IPS-20b (cell line): ENCODE data around the gene OXTR.

Experiments used
- H3K27ac ChIP-seq: one replicate; pipeline ENCODE4 v1.5.1; 2013; ENCODE audit warnings: low read length
- H3K27me3 ChIP-seq: 2 replicates; pipeline ENCODE4 v1.6.1; 2013; ENCODE audit warnings: mild to moderate bottlenecking, low read length, inconsistent platforms; ENCODE audit not compliant: insufficient read depth
- H3K36me3 ChIP-seq: 2 replicates; pipeline ENCODE4 v1.6.1; 2013; ENCODE audit warnings: low read depth, mild to moderate bottlenecking, inconsistent platforms, low read length, moderate library complexity; ENCODE audit not compliant: insufficient read depth
- H3K4me1 ChIP-seq: 2 replicates; pipeline ENCODE4 v1.6.1; 2013; ENCODE audit warnings: mild to moderate bottlenecking, control low read depth, inconsistent platforms, low read length, moderate library complexity; ENCODE audit not compliant: insufficient read depth
- H3K4me3 ChIP-seq: 2 replicates; pipeline ENCODE4 v1.5.1; 2013; ENCODE audit warnings: mild to moderate bottlenecking, low read length, inconsistent platforms
- H3K9ac ChIP-seq: 2 replicates; pipeline ENCODE4 v1.6.1; 2013; ENCODE audit warnings: low read depth, mild to moderate bottlenecking, inconsistent platforms, low read length, moderate library complexity
- H3K9me3 ChIP-seq: 2 replicates; pipeline ENCODE4 v1.6.1; 2013; ENCODE audit warnings: mild to moderate bottlenecking, low read depth, low read length, inconsistent platforms; ENCODE audit not compliant: insufficient read depth

Gene OXTR

GRCh38 chr3:8769088-8769822 lies at the start of gene OXTR:
Gene OXTR (minus strand): TSS chr3:8769613. CDS start chr3:8768187, 1,426 bp downstream.
- peaks cover 25% of the 10 kb centered on the region for H3K4me1 ChIP-seq
- peaks cover 64% of the 10 kb centered on the region for H3K27me3 ChIP-seq
- peak within 1 kb of the TSS; percentile 65 for H3K4me3 ChIP-seq
- H3K36me3 ChIP-seq, result no peaks in the 10 kb centered on the region
- no peak within 1 kb of the TSS for H3K9ac ChIP-seq
- no peaks in the 10 kb centered on the region for H3K9me3 ChIP-seq
- H3K27ac ChIP-seq, result no peak within 1 kb of the TSS

GRCh38 chr3:8817486-8817885 lies 48.1 kb upstream of the OXTR start:
- H3K4me1 ChIP-seq, result no peaks in the 10 kb centered on the region
- H3K4me3 ChIP-seq, result no peak overlapping the region
- H3K9me3 ChIP-seq, result peaks cover 19% of the 10 kb centered on the region
- H3K27me3 ChIP-seq, result no peaks in the 10 kb centered on the region
- no peak overlapping the region for H3K9ac ChIP-seq
- no peak overlapping the region for H3K27ac ChIP-seq
- no peaks in the 10 kb centered on the region for H3K36me3 ChIP-seq

- H3K4me1 ChIP-seq, result no peaks in the 10 kb centered on the region
- no peak overlapping the region for H3K9ac ChIP-seq
- peaks cover 19% of the 10 kb centered on the region for H3K9me3 ChIP-seq
- H3K36me3 ChIP-seq, result no peaks in the 10 kb centered on the region
- H3K4me3 ChIP-seq, result no peak overlapping the region
- H3K27me3 ChIP-seq, result no peaks in the 10 kb centered on the region
- H3K27ac ChIP-seq, result no peak overlapping the region
Observed at GRCh38 chr3:8816106-8816505, 46.7 kb upstream of the OXTR start.

GRCh38 chr3:8813411-8813810 lies 44.0 kb upstream of the OXTR start:
- Histone ChIP-seq H3K27ac (no peak overlapping the region), H3K9ac (no peak overlapping the region), H3K36me3 (no peaks in the 10 kb centered on the region), H3K27me3 (no peaks in the 10 kb centered on the region), H3K4me3 (no peak overlapping the region), H3K9me3 (peaks cover 5% of the 10 kb centered on the region; the same call in 1 of the 2 replicates), H3K4me1 (no peaks in the 10 kb centered on the region)

GRCh38 chr3:8810561-8810960 lies 41.1 kb upstream of the OXTR start:
- H3K27me3 ChIP-seq, result no peaks in the 10 kb centered on the region
- H3K4me3 ChIP-seq, result no peak overlapping the region
- no peaks in the 10 kb centered on the region for H3K36me3 ChIP-seq
- H3K9me3 ChIP-seq, result no peaks in the 10 kb centered on the region
- H3K4me1 ChIP-seq, result no peaks in the 10 kb centered on the region
- no peak overlapping the region for H3K27ac ChIP-seq
- H3K9ac ChIP-seq, result no peak overlapping the region

GRCh38 chr3:8805774-8806173 lies 36.4 kb upstream of the OXTR start:
- Histone ChIP-seq H3K27me3 (no peaks in the 10 kb centered on the region), H3K9me3 (peaks cover 1% of the 10 kb centered on the region), H3K27ac (no peak overlapping the region), H3K36me3 (no peaks in the 10 kb centered on the region), H3K4me1 (no peaks in the 10 kb centered on the region), H3K9ac (no peak overlapping the region), H3K4me3 (no peak overlapping the region)

GRCh38 chr3:8802256-8802655 lies 32.8 kb upstream of the OXTR start:
- Histone ChIP-seq H3K27ac (no peak overlapping the region), H3K9me3 (peaks cover 11% of the 10 kb centered on the region), H3K4me3 (no peak overlapping the region), H3K27me3 (no peaks in the 10 kb centered on the region), H3K36me3 (no peaks in the 10 kb centered on the region), H3K9ac (no peak overlapping the region), H3K4me1 (no peaks in the 10 kb centered on the region)

GRCh38 chr3:8800016-8800415 lies 30.6 kb upstream of the OXTR start:
- Histone ChIP-seq H3K4me3 (no peak overlapping the region), H3K27me3 (no peaks in the 10 kb centered on the region), H3K9me3 (peaks cover 11% of the 10 kb centered on the region), H3K9ac (no peak overlapping the region), H3K27ac (no peak overlapping the region), H3K4me1 (no peaks in the 10 kb centered on the region), H3K36me3 (no peaks in the 10 kb centered on the region)

GRCh38 chr3:8794247-8794646 lies 24.8 kb upstream of the OXTR start:
- no peaks in the 10 kb centered on the region for H3K4me1 ChIP-seq
- no peaks in the 10 kb centered on the region for H3K9me3 ChIP-seq
- H3K9ac ChIP-seq, result no peak overlapping the region
- H3K4me3 ChIP-seq, result no peak overlapping the region
- H3K27ac ChIP-seq, result no peak overlapping the region
- no peaks in the 10 kb centered on the region for H3K27me3 ChIP-seq
- no peaks in the 10 kb centered on the region for H3K36me3 ChIP-seq

- no peak overlapping the region for H3K4me3 ChIP-seq
- H3K9ac ChIP-seq, result no peak overlapping the region
- H3K4me1 ChIP-seq, result no peaks in the 10 kb centered on the region
- no peaks in the 10 kb centered on the region for H3K36me3 ChIP-seq
- H3K27me3 ChIP-seq, result no peaks in the 10 kb centered on the region
- H3K9me3 ChIP-seq, result no peaks in the 10 kb centered on the region
- no peak overlapping the region for H3K27ac ChIP-seq
Observed at GRCh38 chr3:8793242-8793641, 23.8 kb upstream of the OXTR start.

- Histone ChIP-seq H3K4me1 (no peaks in the 10 kb centered on the region; the same call in 1 of the 2 replicates), H3K27ac (no peak overlapping the region), H3K4me3 (no peak overlapping the region), H3K9ac (no peak overlapping the region), H3K36me3 (no peaks in the 10 kb centered on the region), H3K27me3 (no peaks in the 10 kb centered on the region), H3K9me3 (peaks cover 5% of the 10 kb centered on the region; the same call in 1 of the 2 replicates)
Observed at GRCh38 chr3:8790529-8790928, 21.1 kb upstream of the OXTR start.

- Histone ChIP-seq H3K27me3 (no peaks in the 10 kb centered on the region), H3K4me3 (no peak overlapping the region), H3K9ac (0 out of 2 replicates have a peak overlapping the region, but pooled peaks have one; percentile 25), H3K27ac (no peak overlapping the region), H3K4me1 (peaks cover 12% of the 10 kb centered on the region; the same call in 1 of the 2 replicates), H3K36me3 (no peaks in the 10 kb centered on the region), H3K9me3 (peaks cover 5% of the 10 kb centered on the region; the same call in 1 of the 2 replicates)
Observed at GRCh38 chr3:8784676-8785435, 15.4 kb upstream of the OXTR start.
